Panc1 (cell line): ENCODE measurements around the gene PLCH1. TPM values are rescaled to one million over a fixed set of nuclear protein-coding genes. Genes with fewer than 3 reads are reported as not detected.
"Not testable (repeated sequence)": the region's sequence is repeated elsewhere in the genome, so short reads cannot be mapped to it uniquely, and the experiment has no call there.

Experiments used
- ATAC-seq: fragments of 200-7000 bp; cut with Tn5 transposase; 2 replicates; pipeline ENCODE4 v1.9.1; 2020; ENCODE audit warnings: mild to moderate bottlenecking, moderate library complexity
- BruUV-seq: library from RNA; stranded (reverse); fragments of 400-500 nt; replicated peaks from 2 replicates; lab custom pipeline; 2021; lab: Mats Ljungman, UMichigan
- CTCF ChIA-PET: fragments of 300-600 bp; sonication (Branson Sonifier 250); formaldehyde crosslinking; loops from one replicate; lab custom pipeline; 2022; ENCODE audit warnings: antibody characterized with exemption; lab: Charles Lee
- POLR2A ChIA-PET: fragments of 300-600 bp; sonication (Branson Sonifier 250); formaldehyde crosslinking; loops from one replicate; lab custom pipeline; 2022; ENCODE audit warnings: antibody characterized with exemption; lab: Charles Lee
- DNase-seq: peaks from one replicate; pipeline ENCODE4 v3.0.0-alpha.2; 2010; ENCODE audit warnings: low read depth, low spot score
- H3K27ac ChIP-seq: 2 replicates; pipeline ENCODE4 v1.5.1; 2011; ENCODE audit warnings: mild to moderate bottlenecking, low read length, inconsistent platforms
- H3K27me3 ChIP-seq: fragments of 200-500 bp; sonication (Bioruptor generic); 2 replicates; pipeline ENCODE4 v1.6.0; 2014; ENCODE audit warnings: low read length, inconsistent platforms; ENCODE audit not compliant: control insufficient read depth, insufficient read depth
- H3K36me3 ChIP-seq: fragments of 200-500 bp; sonication (Bioruptor generic); 2 replicates; pipeline ENCODE4 v1.5.1; 2014; ENCODE audit warnings: inconsistent platforms, mild to moderate bottlenecking, low read length, moderate library complexity; ENCODE audit not compliant: control insufficient read depth, insufficient read depth
- H3K4me1 ChIP-seq: 2 replicates; pipeline ENCODE4 v1.5.1; 2011; ENCODE audit warnings: inconsistent platforms, mild to moderate bottlenecking, low read length, moderate library complexity; ENCODE audit not compliant: control insufficient read depth, insufficient read depth
- H3K4me3 ChIP-seq, 2 experiments: 2 replicates each; pipeline ENCODE4 v1.5.1; 2011 to 2012; ENCODE audit warnings: low read depth in 2 of 2, low read length in 2 of 2, mild to moderate bottlenecking in 2 of 2, inconsistent platforms in 1 of 2, moderate library complexity in 1 of 2
- H3K9me3 ChIP-seq: fragments of 200-500 bp; sonication (Bioruptor generic); 2 replicates; pipeline ENCODE4 v1.5.1; 2014; ENCODE audit warnings: low read depth, mild to moderate bottlenecking, inconsistent platforms, low read length, moderate library complexity; ENCODE audit not compliant: control insufficient read depth, insufficient read depth
- POLR2AphosphoS5 ChIP-seq: IDR thresholded peaks from 2 replicates; pipeline ENCODE4 v1.6.1; 2012; ENCODE audit warnings: mild to moderate bottlenecking, low read depth, low read length, moderate library complexity
- REST ChIP-seq, 2 experiments: IDR thresholded peaks; 2 replicates each; pipeline ENCODE4 v1.6.1; 2011 to 2012; ENCODE audit warnings: low read depth in 2 of 2, control low read depth in 1 of 2, low read length in 1 of 2, mild to moderate bottlenecking in 1 of 2, moderate library complexity in 1 of 2; ENCODE audit not compliant: insufficient read depth in 1 of 2
- SIN3A ChIP-seq: IDR thresholded peaks from 2 replicates; pipeline ENCODE4 v1.6.1; 2012; ENCODE audit warnings: low read depth, mild to moderate bottlenecking, low read length, moderate library complexity, borderline replicate concordance; ENCODE audit not compliant: insufficient read depth
- TCF7L2 ChIP-seq: IDR thresholded peaks from 2 replicates; pipeline ENCODE4 v1.6.1; 2011; ENCODE audit warnings: mild to moderate bottlenecking, low read depth, low read length, inconsistent platforms
- in situ Hi-C: cut with HindIII; loops from 2 replicates; pipeline ENCODE4 v1.10.0; 2016; ENCODE audit warnings: low sequenced_read_pairs, low pct_unique_long_range_greater_than_20kb
- intact Hi-C: fragments of 100-400 bp; cut with micrococcal nuclease; formaldehyde crosslinking; loops from one replicate; pipeline ENCODE4 v1.10.0; 2022; ENCODE audit not compliant: unreplicated experiment
- total RNA-seq: library from RNA; stranded (reverse); gene quantifications from one replicate; pipeline ENCODE4 v1.2.1, GENCODE V29; 2021; ENCODE audit not compliant: unreplicated experiment
- TF ChIP-seq, protein P1 (sequence below): fragments of 450-650 bp; IDR thresholded peaks from 2 replicates; pipeline ENCODE4 v1.5.1; 2017; ENCODE audit warnings: mild to moderate bottlenecking

Gene PLCH1
- total RNA-seq, 1 experiment from 2014 or later: 0.03 TPM

GRCh38 chr3:155617346-155617925 lies 127.4 kb downstream of the PLCH1 start:
- Histone ChIP-seq H3K4me1 (no peaks in the 10 kb centered on the region), H3K27ac (no peak overlapping the region), H3K4me3 (no peak overlapping the region), H3K36me3 (no peaks in the 10 kb centered on the region), H3K27me3 (no peaks in the 10 kb centered on the region), H3K9me3 (0 out of 2 replicates have a peak, but pooled peaks cover 2% of the 10 kb centered on the region)
- ATAC-seq: no peak
- no peak for DNase-seq
- no TSS peak for BruUV-seq
- POLR2A ChIA-PET: no interaction called here
- CTCF ChIA-PET: no interaction called here
- intact Hi-C loops: no loop called here
- no peak for TF ChIP-seq SIN3A
- TF ChIP-seq, protein P1, sequence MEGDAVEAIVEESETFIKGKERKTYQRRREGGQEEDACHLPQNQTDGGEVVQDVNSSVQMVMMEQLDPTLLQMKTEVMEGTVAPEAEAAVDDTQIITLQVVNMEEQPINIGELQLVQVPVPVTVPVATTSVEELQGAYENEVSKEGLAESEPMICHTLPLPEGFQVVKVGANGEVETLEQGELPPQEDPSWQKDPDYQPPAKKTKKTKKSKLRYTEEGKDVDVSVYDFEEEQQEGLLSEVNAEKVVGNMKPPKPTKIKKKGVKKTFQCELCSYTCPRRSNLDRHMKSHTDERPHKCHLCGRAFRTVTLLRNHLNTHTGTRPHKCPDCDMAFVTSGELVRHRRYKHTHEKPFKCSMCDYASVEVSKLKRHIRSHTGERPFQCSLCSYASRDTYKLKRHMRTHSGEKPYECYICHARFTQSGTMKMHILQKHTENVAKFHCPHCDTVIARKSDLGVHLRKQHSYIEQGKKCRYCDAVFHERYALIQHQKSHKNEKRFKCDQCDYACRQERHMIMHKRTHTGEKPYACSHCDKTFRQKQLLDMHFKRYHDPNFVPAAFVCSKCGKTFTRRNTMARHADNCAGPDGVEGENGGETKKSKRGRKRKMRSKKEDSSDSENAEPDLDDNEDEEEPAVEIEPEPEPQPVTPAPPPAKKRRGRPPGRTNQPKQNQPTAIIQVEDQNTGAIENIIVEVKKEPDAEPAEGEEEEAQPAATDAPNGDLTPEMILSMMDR: no peak
- no peak for TF ChIP-seq TCF7L2
- no peak for TF ChIP-seq REST (IDR thresholded peaks at IDR 0.05; ENCODE audit: insufficient read depth in 1 of 2, low read depth in 2 of 2, low read length in 1 of 2)
- TF ChIP-seq POLR2AphosphoS5: no peak
- in situ Hi-C loops: no loop called here

- BruUV-seq, H3K9me3 ChIP-seq, H3K4me1 ChIP-seq, H3K36me3 ChIP-seq, in situ Hi-C loops, H3K4me3 ChIP-seq, H3K27me3 ChIP-seq, DNase-seq, H3K27ac ChIP-seq, ATAC-seq, intact Hi-C loops, CTCF ChIA-PET: not testable (repeated sequence)
- POLR2A ChIA-PET: interaction anchor here (0.6 kb wide), 2 partner anchors 9 to 343 kb away, joined by 4 to 10 read pairs; no protein-coding TSS in a partner anchor
Measured at GRCh38 chr3:155615141-155615540, 129.7 kb downstream of the PLCH1 start.

DNA sequence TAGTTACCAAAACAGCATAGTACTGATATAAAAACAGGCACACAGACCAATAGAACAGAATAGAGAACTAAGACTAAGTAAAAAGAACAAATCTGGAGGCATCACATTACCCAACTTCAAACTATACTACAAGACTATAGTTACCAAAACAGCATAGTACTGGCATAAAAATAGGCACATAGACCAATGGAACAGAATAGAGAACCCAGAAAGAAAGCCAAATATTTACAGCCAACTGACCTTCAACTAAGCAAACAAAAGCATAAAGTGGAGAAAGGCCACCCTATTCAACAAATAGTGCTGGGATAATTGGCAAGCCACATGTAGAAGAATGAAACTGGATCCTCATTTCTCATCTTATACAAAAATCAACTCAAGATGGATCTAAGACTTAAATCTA lies 130.5 kb downstream of the PLCH1 start:
- H3K36me3 ChIP-seq, POLR2A ChIA-PET, intact Hi-C loops, H3K27me3 ChIP-seq, H3K9me3 ChIP-seq, in situ Hi-C loops, CTCF ChIA-PET, BruUV-seq, H3K4me3 ChIP-seq, H3K27ac ChIP-seq, H3K4me1 ChIP-seq, DNase-seq, ATAC-seq: not testable (repeated sequence)
